Measurements from ENCODE around the gene BNIP3. TPM values are rescaled to one million over a fixed set of nuclear protein-coding genes. Genes with fewer than 3 reads are reported as not detected.
A peak's percentile ranks its signal among the peaks of the same experiment; 100 is the strongest.

BNIP3 gene
- total RNA-seq, 1 experiment from 2014 or later: 113 TPM

DNA sequence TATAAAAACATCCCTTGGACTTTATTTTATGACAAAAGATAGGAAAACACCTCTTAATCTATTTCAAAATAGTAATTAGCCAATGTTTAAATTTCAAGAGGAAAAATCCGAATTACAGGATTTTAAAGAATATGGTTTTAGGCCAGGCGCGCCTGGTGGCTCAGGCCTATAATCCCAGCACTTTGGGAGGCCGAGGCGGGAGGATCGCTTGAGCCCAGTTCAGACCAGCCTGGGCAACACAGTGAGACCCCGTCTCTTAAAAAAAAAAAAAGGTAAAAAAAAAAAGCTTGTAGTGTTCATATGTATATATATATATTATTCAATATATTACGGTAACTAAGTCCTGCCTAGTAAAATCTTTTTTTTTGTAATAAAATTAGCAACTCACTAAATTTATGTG is 1.4 kb downstream of the BNIP3 start:
- peak overlapping the region; percentile 78 for H3K4me3 Mint-ChIP-seq
- DNase-seq (ENCODE audit: low spot score): no peak
- CTCF ChIA-PET: interaction anchor here (0.9 to 2.7 kb wide), 5 partner anchors 37 to 162 kb away, joined by 3 to 29 read pairs (median 3); no protein-coding TSS in a partner anchor
- POLR2A ChIA-PET: no interaction called here
- no peak for ATAC-seq
- H3K36me3 Mint-ChIP-seq: peaks cover 42% of the 10 kb centered on the region
- TF ChIP-seq TCF7 (CRISPR knock-in tag; IDR thresholded peaks at IDR 0.05; ENCODE audit: low read depth) (no peak), GABPB1 (CRISPR knock-in tag; IDR thresholded peaks at IDR 0.05) (no peak), ZNF121 (CRISPR knock-in tag; IDR thresholded peaks at IDR 0.05) (peak; percentile 73)
- TF ChIP-seq, protein P1, sequence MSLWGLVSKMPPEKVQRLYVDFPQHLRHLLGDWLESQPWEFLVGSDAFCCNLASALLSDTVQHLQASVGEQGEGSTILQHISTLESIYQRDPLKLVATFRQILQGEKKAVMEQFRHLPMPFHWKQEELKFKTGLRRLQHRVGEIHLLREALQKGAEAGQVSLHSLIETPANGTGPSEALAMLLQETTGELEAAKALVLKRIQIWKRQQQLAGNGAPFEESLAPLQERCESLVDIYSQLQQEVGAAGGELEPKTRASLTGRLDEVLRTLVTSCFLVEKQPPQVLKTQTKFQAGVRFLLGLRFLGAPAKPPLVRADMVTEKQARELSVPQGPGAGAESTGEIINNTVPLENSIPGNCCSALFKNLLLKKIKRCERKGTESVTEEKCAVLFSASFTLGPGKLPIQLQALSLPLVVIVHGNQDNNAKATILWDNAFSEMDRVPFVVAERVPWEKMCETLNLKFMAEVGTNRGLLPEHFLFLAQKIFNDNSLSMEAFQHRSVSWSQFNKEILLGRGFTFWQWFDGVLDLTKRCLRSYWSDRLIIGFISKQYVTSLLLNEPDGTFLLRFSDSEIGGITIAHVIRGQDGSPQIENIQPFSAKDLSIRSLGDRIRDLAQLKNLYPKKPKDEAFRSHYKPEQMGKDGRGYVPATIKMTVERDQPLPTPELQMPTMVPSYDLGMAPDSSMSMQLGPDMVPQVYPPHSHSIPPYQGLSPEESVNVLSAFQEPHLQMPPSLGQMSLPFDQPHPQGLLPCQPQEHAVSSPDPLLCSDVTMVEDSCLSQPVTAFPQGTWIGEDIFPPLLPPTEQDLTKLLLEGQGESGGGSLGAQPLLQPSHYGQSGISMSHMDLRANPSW (CRISPR knock-in tag; conservative IDR thresholded peaks at IDR 0.05; ENCODE audit: low read depth): no peak
- H3K27me3 Mint-ChIP-seq (ENCODE audit: low read depth): peaks cover 30% of the 10 kb centered on the region
- peaks cover 49% of the 10 kb centered on the region for H3K4me1 Mint-ChIP-seq
- peaks cover 3% of the 10 kb centered on the region; the same call in 1 of the 2 replicates for H3K9me3 Mint-ChIP-seq
- H3K27ac Mint-ChIP-seq: 0 out of 2 replicates have a peak overlapping the region, but pooled peaks have one; percentile 49

DNA sequence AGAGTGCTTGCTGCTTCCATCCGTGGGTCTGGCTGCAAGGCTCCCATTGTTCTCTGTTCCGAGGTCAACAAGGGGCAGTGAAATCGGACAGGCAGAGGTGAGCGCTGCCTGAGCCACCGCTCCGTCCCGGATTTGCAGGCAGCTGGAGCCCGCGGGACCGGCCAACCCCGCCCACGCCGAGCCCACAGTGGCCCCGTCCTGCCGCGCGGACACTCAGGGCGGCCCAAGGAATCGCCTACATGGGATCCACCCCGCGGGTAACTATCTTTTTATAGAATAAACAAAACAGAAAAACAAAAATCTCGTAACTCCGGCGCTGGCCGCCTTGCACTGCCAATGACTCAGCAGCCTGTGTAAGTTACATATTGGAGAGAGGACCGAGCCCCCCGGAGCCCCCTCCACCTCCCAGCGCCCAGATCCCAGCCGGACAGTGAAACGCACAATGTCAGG is 1.9 kb downstream of the BNIP3 start:
- peak overlapping the region; percentile 49; the same call in 1 of the 2 replicates for H3K27ac Mint-ChIP-seq

More for the DNA sequence above, 1.9 kb downstream of the BNIP3 start:
- peaks cover 25% of the 10 kb centered on the region for H3K27me3 Mint-ChIP-seq (ENCODE audit: low read depth)
- DNase-seq (ENCODE audit: low spot score): no peak
- peaks cover 52% of the 10 kb centered on the region for H3K4me1 Mint-ChIP-seq
- H3K36me3 Mint-ChIP-seq: peaks cover 41% of the 10 kb centered on the region
- H3K4me3 Mint-ChIP-seq: peak overlapping the region; percentile 78
- peaks cover 3% of the 10 kb centered on the region; the same call in 1 of the 2 replicates for H3K9me3 Mint-ChIP-seq
- POLR2A ChIA-PET: no interaction called here
- CTCF ChIA-PET: interaction anchor here (0.9 to 1.0 kb wide), 2 partner anchors 37 to 94 kb away, joined by 3 read pairs; no protein-coding TSS in a partner anchor
- ATAC-seq: no peak
- TF ChIP-seq, protein P2, sequence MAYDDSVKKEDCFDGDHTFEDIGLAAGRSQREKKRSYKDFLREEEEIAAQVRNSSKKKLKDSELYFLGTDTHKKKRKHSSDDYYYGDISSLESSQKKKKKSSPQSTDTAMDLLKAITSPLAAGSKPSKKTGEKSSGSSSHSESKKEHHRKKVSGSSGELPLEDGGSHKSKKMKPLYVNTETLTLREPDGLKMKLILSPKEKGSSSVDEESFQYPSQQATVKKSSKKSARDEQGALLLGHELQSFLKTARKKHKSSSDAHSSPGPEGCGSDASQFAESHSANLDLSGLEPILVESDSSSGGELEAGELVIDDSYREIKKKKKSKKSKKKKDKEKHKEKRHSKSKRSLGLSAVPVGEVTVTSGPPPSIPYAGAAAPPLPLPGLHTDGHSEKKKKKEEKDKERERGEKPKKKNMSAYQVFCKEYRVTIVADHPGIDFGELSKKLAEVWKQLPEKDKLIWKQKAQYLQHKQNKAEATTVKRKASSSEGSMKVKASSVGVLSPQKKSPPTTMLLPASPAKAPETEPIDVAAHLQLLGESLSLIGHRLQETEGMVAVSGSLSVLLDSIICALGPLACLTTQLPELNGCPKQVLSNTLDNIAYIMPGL (CRISPR knock-in tag; IDR thresholded peaks at IDR 0.05): no peak
- peak; percentile 63; the same call in 1 of the 2 replicates for TF ChIP-seq PRDM15 (CRISPR knock-in tag; IDR thresholded peaks at IDR 0.05)
- TF ChIP-seq E2F5 (CRISPR knock-in tag; IDR thresholded peaks at IDR 0.05): 0 out of 2 replicates have a peak, but pooled peaks have one; percentile 47

Measured in WTC11 (cell line).